ENCODE results near the gene HEBP2.

The HEBP2 gene

GRCh38 chr6:138454981-138455706 lies 51.1 kb downstream of the HEBP2 start:
- DNase-seq (ENCODE audit: low spot score), result no peak

- no peak for DNase-seq (ENCODE audit: low spot score)
Observed at GRCh38 chr6:138455746-138456400, 51.9 kb downstream of the HEBP2 start.

GRCh38 chr6:138456401-138456790 lies 52.4 kb downstream of the HEBP2 start:
- no peak for DNase-seq (ENCODE audit: low spot score)

GRCh38 chr6:138461647-138462046 lies 57.6 kb downstream of the HEBP2 start:
- DNase-seq (ENCODE audit: low spot score), result no peak

GRCh38 chr6:138464085-138464484 lies 60.1 kb downstream of the HEBP2 start:
- no peak for DNase-seq (ENCODE audit: low spot score)

- no peak for DNase-seq (ENCODE audit: low spot score)
Observed at GRCh38 chr6:138465007-138465645, 61.1 kb downstream of the HEBP2 start.

GRCh38 chr6:138467901-138468300 lies 63.9 kb downstream of the HEBP2 start:
- no peak for DNase-seq (ENCODE audit: low spot score)

- no peak for DNase-seq (ENCODE audit: low spot score)
Observed at GRCh38 chr6:138468320-138469015, 64.4 kb downstream of the HEBP2 start.
